HEK293 (cell line): ENCODE measurements around the gene BRF1.

ENCODE experiments used
- CTCF ChIA-PET: fragments of 350-600 bp; formaldehyde crosslinking; extraction: SDS; loops from one replicate; lab custom pipeline; 2021; ENCODE audit warnings: antibody characterized with exemption; lab: Yijun Ruan, JAX
- POLR2A ChIA-PET: fragments of 300-600 bp; formaldehyde crosslinking; extraction: SDS; loops from one replicate; lab custom pipeline; 2020; ENCODE audit warnings: antibody characterized with exemption, inconsistent platforms; lab: Yijun Ruan, JAX
- H3K27ac ChIP-seq: fragments of 200-500 bp; sonication (Bioruptor generic); 2 replicates; pipeline ENCODE4 v1.5.1; 2014; ENCODE audit warnings: low read depth, low read length, control low read depth, inconsistent platforms; ENCODE audit errors: extremely low read depth
- H3K36me3 ChIP-seq, 2 experiments: fragments of 200-500 bp in 1 of 2; sonication (Bioruptor generic) in 1 of 2; 1 replicate in 1 of 2; 2 replicates in 1 of 2; pipeline ENCODE4 v1.5.1; 2014 to 2017; ENCODE audit warnings: inconsistent platforms in 2 of 2, low read length in 2 of 2; ENCODE audit not compliant: control insufficient read depth in 2 of 2, insufficient read depth in 1 of 2
- H3K4me1 ChIP-seq: fragments of 200-500 bp; sonication (Bioruptor generic); 2 replicates; pipeline ENCODE4 v1.5.1; 2014; ENCODE audit warnings: mild to moderate bottlenecking, low read length, inconsistent platforms; ENCODE audit not compliant: control insufficient read depth, insufficient read depth
- H3K4me3 ChIP-seq: 2 replicates; pipeline ENCODE4 v1.5.1; 2011; ENCODE audit warnings: low read depth, mild to moderate bottlenecking, control low read depth, low read length, moderate library complexity
- H3K9me3 ChIP-seq: fragments of 200-500 bp; sonication (Bioruptor generic); 2 replicates; pipeline ENCODE4 v1.5.1; 2014; ENCODE audit warnings: low read depth, low read length, inconsistent platforms; ENCODE audit not compliant: control insufficient read depth, insufficient read depth
- ZBTB20 ChIP-seq: fragments of 450-650 bp; formaldehyde crosslinking; IDR thresholded peaks from 2 replicates; pipeline ENCODE4 v1.5.1; 2016; ENCODE audit warnings: missing biosample characterization, missing genetic modification characterization
- ZFP69B ChIP-seq: fragments of 450-650 bp; formaldehyde crosslinking; IDR thresholded peaks from 2 replicates; pipeline ENCODE4 v1.5.1; 2016; ENCODE audit warnings: missing biosample characterization, missing genetic modification characterization
- ZNF121 ChIP-seq: fragments of 450-650 bp; formaldehyde crosslinking; IDR thresholded peaks from 2 replicates; pipeline ENCODE4 v1.5.1; 2016; ENCODE audit warnings: missing biosample characterization, missing genetic modification characterization
- ZNF169 ChIP-seq: fragments of 450-650 bp; formaldehyde crosslinking; IDR thresholded peaks from 2 replicates; pipeline ENCODE4 v1.5.1; 2016; ENCODE audit warnings: missing biosample characterization, missing genetic modification characterization
- ZNF184 ChIP-seq: fragments of 450-650 bp; IDR thresholded peaks from 2 replicates; pipeline ENCODE4 v1.5.1; 2018; ENCODE audit warnings: missing biosample characterization, mild to moderate bottlenecking, missing genetic modification characterization
- ZNF26 ChIP-seq: fragments of 450-650 bp; formaldehyde crosslinking; IDR thresholded peaks from 2 replicates; pipeline ENCODE4 v1.5.1; 2016; ENCODE audit warnings: missing biosample characterization, missing genetic modification characterization
- ZNF449 ChIP-seq: fragments of 450-650 bp; formaldehyde crosslinking; IDR thresholded peaks from 2 replicates; pipeline ENCODE4 v1.5.1; 2017; ENCODE audit warnings: missing biosample characterization, mild to moderate bottlenecking, missing genetic modification characterization, moderate library complexity
- ZNF560 ChIP-seq: fragments of 450-650 bp; formaldehyde crosslinking; IDR thresholded peaks from 2 replicates; pipeline ENCODE4 v1.5.1; 2017; ENCODE audit warnings: missing biosample characterization, missing genetic modification characterization, borderline replicate concordance
- ZNF600 ChIP-seq: fragments of 450-650 bp; formaldehyde crosslinking; IDR thresholded peaks from 2 replicates; pipeline ENCODE4 v1.5.1; 2016; ENCODE audit warnings: missing biosample characterization, missing genetic modification characterization
- ZNF830 ChIP-seq: fragments of 450-650 bp; IDR thresholded peaks from 2 replicates; pipeline ENCODE4 v1.5.0; 2018; ENCODE audit warnings: missing biosample characterization, missing genetic modification characterization, low read depth, mild to moderate bottlenecking, moderate library complexity

The BRF1 gene

GRCh38 chr14:105253329-105253682 lies 47.5 kb downstream of the BRF1 start:
- H3K4me3 ChIP-seq, result no peak overlapping the region
- POLR2A ChIA-PET, result no interaction called here
- no peaks in the 10 kb centered on the region for H3K9me3 ChIP-seq
- no peaks in the 10 kb centered on the region for H3K4me1 ChIP-seq
- no peak overlapping the region for H3K27ac ChIP-seq
- TF ChIP-seq ZBTB20 (tag by site-specific recombination) (peak; percentile 69), ZNF26 (tag by site-specific recombination) (no peak)
- TF ChIP-seq, all 188 proteins: peak for 1
- peaks cover 0 to 47% of the 10 kb centered on the region in 2 experiments; a peak in 1 of 3 replicates for H3K36me3 ChIP-seq
- CTCF ChIA-PET, result no interaction called here

GRCh38 chr14:105252552-105253328 lies 48.1 kb downstream of the BRF1 start:
- CTCF ChIA-PET, result no interaction called here
- peaks cover 3% of the 10 kb centered on the region for H3K4me1 ChIP-seq
- H3K9me3 ChIP-seq, result no peaks in the 10 kb centered on the region
- POLR2A ChIA-PET, result no interaction called here
- no peak overlapping the region for H3K4me3 ChIP-seq
- H3K36me3 ChIP-seq, result peaks cover 0 to 47% of the 10 kb centered on the region in 2 experiments; a peak in 1 of 3 replicates
- no peak overlapping the region for H3K27ac ChIP-seq
- TF ChIP-seq ZNF600, result peak; percentile 71
- no peak for TF ChIP-seq ZNF184 (tag by site-specific recombination)

- Histone ChIP-seq H3K9me3 (no peaks in the 10 kb centered on the region), H3K4me3 (no peak overlapping the region), H3K4me1 (peaks cover 6% of the 10 kb centered on the region), H3K36me3 (peaks cover 0 to 51% of the 10 kb centered on the region in 2 experiments; a peak in 1 of 3 replicates), H3K27ac (no peak overlapping the region)
- ChIA-PET CTCF (interaction anchor here (0.5 kb wide), 1 partner anchor 9 kb away, joined by 3 read pairs; no protein-coding TSS in a partner anchor), POLR2A (no interaction called here)
- TF ChIP-seq ZNF830 (tag by site-specific recombination) (no peak), ZNF560 (tag by site-specific recombination) (no peak), ZNF169 (tag by site-specific recombination) (no peak)
Measured at GRCh38 chr14:105251920-105252319, 48.9 kb downstream of the BRF1 start.

GRCh38 chr14:105250986-105251385 lies 49.8 kb downstream of the BRF1 start:
- POLR2A ChIA-PET, result no interaction called here

GRCh38 chr14:105250008-105250366 lies 50.8 kb downstream of the BRF1 start:
- ChIA-PET CTCF (interaction anchor here (0.5 kb wide), 1 partner anchor 525 kb away, joined by 3 read pairs; no protein-coding TSS in a partner anchor), POLR2A (interaction anchor here (0.5 to 0.9 kb wide), 2 partner anchors 51 to 52 kb away, joined by 3 read pairs; partner anchors contain the start of gene BRF1)
- no peak for TF ChIP-seq ZNF121 (tag by site-specific recombination)
- TF ChIP-seq ZNF449 (tag by site-specific recombination), result peak; percentile 35; the same call in 1 of the 2 replicates
- no peaks in the 10 kb centered on the region for H3K9me3 ChIP-seq
- no peak overlapping the region for H3K4me3 ChIP-seq
- no peak overlapping the region for H3K27ac ChIP-seq
- peaks cover 4 to 53% of the 10 kb centered on the region in 2 experiments; a peak in 2 of 3 replicates for H3K36me3 ChIP-seq
- H3K4me1 ChIP-seq, result peaks cover 6% of the 10 kb centered on the region

More at GRCh38 chr14:105250986-105251385, 49.8 kb downstream of the BRF1 start:
- CTCF ChIA-PET, result no interaction called here
- Histone ChIP-seq H3K4me3 (no peak overlapping the region), H3K4me1 (peaks cover 6% of the 10 kb centered on the region), H3K27ac (no peak overlapping the region), H3K36me3 (peaks cover 4 to 49% of the 10 kb centered on the region in 2 experiments; a peak in 2 of 3 replicates), H3K9me3 (no peaks in the 10 kb centered on the region)
- TF ChIP-seq ZFP69B (no peak), ZNF600 (peak; percentile 78)
